SK-N-SH treated with all-trans-retinoic acid at 6 μM for 48 hours (cell line): Measurements from ENCODE around the gene LTBP2.

Source experiments
- ATAC-seq: fragments of 200-7000 bp; cut with Tn5 transposase; 3 replicates; pipeline ENCODE4 v1.9.1; 2020; ENCODE audit warnings: mild to moderate bottlenecking, moderate library complexity
- ARNTL ChIP-seq: fragments of 450-650 bp; formaldehyde crosslinking; IDR thresholded peaks from 2 replicates; pipeline ENCODE4 v1.5.0; 2020; ENCODE audit warnings: low read depth, mild to moderate bottlenecking, moderate library complexity, borderline replicate concordance
- BACH2 ChIP-seq: fragments of 250-450 bp; sonication (Bioruptor Pico); IDR thresholded peaks from 2 replicates; pipeline ENCODE4 v1.9.0; 2021; ENCODE audit warnings: mild to moderate bottlenecking, borderline replicate concordance
- CREB5 ChIP-seq: fragments of 250-450 bp; sonication (Bioruptor Pico); IDR thresholded peaks from 2 replicates; pipeline ENCODE4 v1.5.1; 2020; ENCODE audit warnings: low read depth, mild to moderate bottlenecking, moderate library complexity
- CSDC2 ChIP-seq: fragments of 250-450 bp; sonication (Bioruptor Pico); IDR thresholded peaks from 2 replicates; pipeline ENCODE4 v1.5.0; 2020; ENCODE audit warnings: mild to moderate bottlenecking, moderate library complexity
- ESRRG ChIP-seq: fragments of 250-450 bp; sonication (Bioruptor Pico); IDR thresholded peaks from 2 replicates; pipeline ENCODE4 v1.6.1; 2021; ENCODE audit warnings: mild to moderate bottlenecking
- GLIS3 ChIP-seq: fragments of 250-450 bp; sonication (Bioruptor Pico); IDR thresholded peaks from 2 replicates; pipeline ENCODE4 v1.5.0; 2020; ENCODE audit warnings: mild to moderate bottlenecking, moderate library complexity
- ISL1 ChIP-seq: fragments of 250-450 bp; sonication (Bioruptor Pico); IDR thresholded peaks from 2 replicates; pipeline ENCODE4 v2.1.2; 2022; ENCODE audit warnings: mild to moderate bottlenecking, moderate library complexity
- OSR1 ChIP-seq: fragments of 250-450 bp; sonication (Bioruptor Pico); IDR thresholded peaks from 2 replicates; pipeline ENCODE4 v1.8.0; 2022; ENCODE audit warnings: moderate library complexity, mild to moderate bottlenecking, inconsistent platforms
- PPARA ChIP-seq: fragments of 250-450 bp; sonication (Bioruptor Pico); IDR thresholded peaks from 2 replicates; pipeline ENCODE4 v1.5.0; 2020; ENCODE audit warnings: mild to moderate bottlenecking, borderline replicate concordance
- RARB ChIP-seq: fragments of 250-450 bp; sonication (Bioruptor Pico); IDR thresholded peaks from 2 replicates; pipeline ENCODE4 v1.8.0; 2021; ENCODE audit warnings: mild to moderate bottlenecking, moderate library complexity
- SNAI2 ChIP-seq: fragments of 250-450 bp; sonication (Bioruptor Pico); IDR thresholded peaks from 2 replicates; pipeline ENCODE4 v1.5.0; 2020; ENCODE audit warnings: mild to moderate bottlenecking, moderate library complexity
- ZC3H10 ChIP-seq: fragments of 250-450 bp; sonication (Bioruptor Pico); IDR thresholded peaks from 2 replicates; pipeline ENCODE4 v1.5.1; 2021; ENCODE audit warnings: mild to moderate bottlenecking, moderate library complexity
- ZFP3 ChIP-seq: fragments of 250-450 bp; sonication (Bioruptor Pico); IDR thresholded peaks from 2 replicates; pipeline ENCODE4 v1.5.0; 2020; ENCODE audit warnings: mild to moderate bottlenecking, moderate library complexity
- ZFP30 ChIP-seq: fragments of 450-650 bp; formaldehyde crosslinking; IDR thresholded peaks from 2 replicates; pipeline ENCODE4 v1.5.0; 2022; ENCODE audit warnings: mild to moderate bottlenecking, moderate library complexity
- ZNF565 ChIP-seq: fragments of 450-650 bp; formaldehyde crosslinking; conservative IDR thresholded peaks from 2 replicates; pipeline ENCODE4 v1.5.0; 2020; ENCODE audit warnings: low read depth, mild to moderate bottlenecking, moderate library complexity
- ZNF70 ChIP-seq: fragments of 450-650 bp; formaldehyde crosslinking; IDR thresholded peaks from 2 replicates; pipeline ENCODE4 v1.5.0; 2020; ENCODE audit warnings: mild to moderate bottlenecking, moderate library complexity
- TF ChIP-seq, protein P1 (sequence below): fragments of 250-450 bp; sonication (Bioruptor Pico); IDR thresholded peaks from 2 replicates; pipeline ENCODE4 v1.8.0; 2020; ENCODE audit warnings: mild to moderate bottlenecking, moderate library complexity, borderline replicate concordance
- TF ChIP-seq, protein P2 (sequence below): fragments of 250-450 bp; sonication (Bioruptor Pico); IDR thresholded peaks from 2 replicates; pipeline ENCODE4 v1.5.1; 2021; ENCODE audit warnings: mild to moderate bottlenecking, moderate library complexity

The LTBP2 gene

GRCh38 chr14:74605531-74606223 lies 6.4 kb downstream of the LTBP2 start (continued):
- TF ChIP-seq, protein P1, sequence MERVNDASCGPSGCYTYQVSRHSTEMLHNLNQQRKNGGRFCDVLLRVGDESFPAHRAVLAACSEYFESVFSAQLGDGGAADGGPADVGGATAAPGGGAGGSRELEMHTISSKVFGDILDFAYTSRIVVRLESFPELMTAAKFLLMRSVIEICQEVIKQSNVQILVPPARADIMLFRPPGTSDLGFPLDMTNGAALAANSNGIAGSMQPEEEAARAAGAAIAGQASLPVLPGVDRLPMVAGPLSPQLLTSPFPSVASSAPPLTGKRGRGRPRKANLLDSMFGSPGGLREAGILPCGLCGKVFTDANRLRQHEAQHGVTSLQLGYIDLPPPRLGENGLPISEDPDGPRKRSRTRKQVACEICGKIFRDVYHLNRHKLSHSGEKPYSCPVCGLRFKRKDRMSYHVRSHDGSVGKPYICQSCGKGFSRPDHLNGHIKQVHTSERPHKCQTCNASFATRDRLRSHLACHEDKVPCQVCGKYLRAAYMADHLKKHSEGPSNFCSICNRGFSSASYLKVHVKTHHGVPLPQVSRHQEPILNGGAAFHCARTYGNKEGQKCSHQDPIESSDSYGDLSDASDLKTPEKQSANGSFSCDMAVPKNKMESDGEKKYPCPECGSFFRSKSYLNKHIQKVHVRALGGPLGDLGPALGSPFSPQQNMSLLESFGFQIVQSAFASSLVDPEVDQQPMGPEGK: no peak
- TF ChIP-seq ZFP30 (CRISPR knock-in tag) (no peak), GLIS3 (CRISPR knock-in tag) (no peak), OSR1 (no peak), ZC3H10 (no peak)
- TF ChIP-seq, protein P2, sequence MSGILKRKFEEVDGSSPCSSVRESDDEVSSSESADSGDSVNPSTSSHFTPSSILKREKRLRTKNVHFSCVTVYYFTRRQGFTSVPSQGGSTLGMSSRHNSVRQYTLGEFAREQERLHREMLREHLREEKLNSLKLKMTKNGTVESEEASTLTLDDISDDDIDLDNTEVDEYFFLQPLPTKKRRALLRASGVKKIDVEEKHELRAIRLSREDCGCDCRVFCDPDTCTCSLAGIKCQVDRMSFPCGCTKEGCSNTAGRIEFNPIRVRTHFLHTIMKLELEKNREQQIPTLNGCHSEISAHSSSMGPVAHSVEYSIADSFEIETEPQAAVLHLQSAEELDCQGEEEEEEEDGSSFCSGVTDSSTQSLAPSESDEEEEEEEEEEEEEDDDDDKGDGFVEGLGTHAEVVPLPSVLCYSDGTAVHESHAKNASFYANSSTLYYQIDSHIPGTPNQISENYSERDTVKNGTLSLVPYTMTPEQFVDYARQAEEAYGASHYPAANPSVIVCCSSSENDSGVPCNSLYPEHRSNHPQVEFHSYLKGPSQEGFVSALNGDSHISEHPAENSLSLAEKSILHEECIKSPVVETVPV (CRISPR knock-in tag): no peak

DNA sequence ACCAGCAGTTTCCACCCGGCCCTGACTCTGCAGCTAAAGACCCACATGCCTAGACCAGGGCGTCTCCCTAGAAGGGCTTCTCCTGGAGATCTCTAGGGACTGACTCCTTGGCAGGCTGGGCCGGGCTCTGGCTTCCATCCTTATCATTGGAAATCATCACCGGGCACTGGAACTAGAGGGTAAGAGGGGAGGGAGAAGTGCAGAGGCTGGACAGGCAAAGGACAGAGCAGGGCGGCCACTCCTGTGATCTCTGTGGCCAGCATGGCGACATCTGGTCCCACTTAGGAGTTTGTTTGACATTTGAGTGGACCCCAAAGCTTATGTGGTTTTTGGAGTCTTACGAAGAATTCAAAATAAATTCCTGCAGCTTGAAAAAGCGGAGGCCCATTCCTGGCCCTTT lies 7.1 kb downstream of the LTBP2 start:
- ATAC-seq: peak; percentile 53
- TF ChIP-seq ZNF70 (CRISPR knock-in tag): no peak
- TF ChIP-seq GLIS3 (CRISPR knock-in tag): no peak
- TF ChIP-seq ZNF565 (CRISPR knock-in tag): no peak
- TF ChIP-seq PPARA (CRISPR knock-in tag): no peak
- no peak for TF ChIP-seq ZFP3 (CRISPR knock-in tag)
- TF ChIP-seq BACH2 (CRISPR knock-in tag): no peak
- TF ChIP-seq, protein P2 (CRISPR knock-in tag): no peak
- TF ChIP-seq ISL1 (CRISPR knock-in tag): no peak
- TF ChIP-seq RARB (CRISPR knock-in tag): no peak

DNA sequence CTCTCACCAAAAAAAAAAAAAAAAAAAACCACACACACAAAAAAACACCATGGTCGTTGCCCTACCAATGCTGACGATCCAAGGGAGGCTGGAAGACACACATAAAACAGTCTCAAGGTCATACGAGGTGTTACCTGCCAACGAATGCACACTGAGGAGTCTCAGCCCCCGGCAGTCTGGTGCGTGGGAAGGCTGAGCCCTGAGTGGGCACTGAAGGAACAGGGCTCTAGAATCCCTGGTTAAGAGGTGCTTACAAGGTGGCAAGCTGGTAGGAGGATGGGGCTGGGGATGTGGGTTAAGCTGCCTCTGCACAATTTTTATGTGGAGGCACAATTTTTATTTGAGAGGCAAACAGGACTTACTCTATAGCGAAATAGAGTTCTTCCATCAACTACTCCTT lies 7.9 kb downstream of the LTBP2 start:
- TF ChIP-seq, protein P2 (CRISPR knock-in tag): no peak
- no peak for TF ChIP-seq ZFP3 (CRISPR knock-in tag)
- TF ChIP-seq RARB (CRISPR knock-in tag): no peak
- TF ChIP-seq GLIS3 (CRISPR knock-in tag): no peak
- TF ChIP-seq ZFP30 (CRISPR knock-in tag): no peak
- ATAC-seq: no peak

GRCh38 chr14:74601982-74602381 lies 10.1 kb downstream of the LTBP2 start:
- no peak for ATAC-seq
- TF ChIP-seq ZFP30 (CRISPR knock-in tag) (no peak), ESRRG (no peak), CSDC2 (CRISPR knock-in tag) (no peak), ZFP3 (CRISPR knock-in tag) (no peak), ARNTL (CRISPR knock-in tag) (no peak), OSR1 (no peak), ZNF70 (CRISPR knock-in tag) (no peak), ZNF565 (CRISPR knock-in tag) (no peak), CREB5 (CRISPR knock-in tag) (no peak), SNAI2 (CRISPR knock-in tag) (no peak), PPARA (CRISPR knock-in tag) (no peak), ZC3H10 (no peak)
- TF ChIP-seq, protein P2 (CRISPR knock-in tag): no peak
